ENCODE measurements around the gene SLC27A4. TPM values are rescaled to one million over a fixed set of nuclear protein-coding genes. Genes with fewer than 3 reads are reported as not detected.

SLC27A4 gene
- polyA plus RNA-seq, 4 donors, result 17.3 to 24.0 (median 18.2) TPM

DNA sequence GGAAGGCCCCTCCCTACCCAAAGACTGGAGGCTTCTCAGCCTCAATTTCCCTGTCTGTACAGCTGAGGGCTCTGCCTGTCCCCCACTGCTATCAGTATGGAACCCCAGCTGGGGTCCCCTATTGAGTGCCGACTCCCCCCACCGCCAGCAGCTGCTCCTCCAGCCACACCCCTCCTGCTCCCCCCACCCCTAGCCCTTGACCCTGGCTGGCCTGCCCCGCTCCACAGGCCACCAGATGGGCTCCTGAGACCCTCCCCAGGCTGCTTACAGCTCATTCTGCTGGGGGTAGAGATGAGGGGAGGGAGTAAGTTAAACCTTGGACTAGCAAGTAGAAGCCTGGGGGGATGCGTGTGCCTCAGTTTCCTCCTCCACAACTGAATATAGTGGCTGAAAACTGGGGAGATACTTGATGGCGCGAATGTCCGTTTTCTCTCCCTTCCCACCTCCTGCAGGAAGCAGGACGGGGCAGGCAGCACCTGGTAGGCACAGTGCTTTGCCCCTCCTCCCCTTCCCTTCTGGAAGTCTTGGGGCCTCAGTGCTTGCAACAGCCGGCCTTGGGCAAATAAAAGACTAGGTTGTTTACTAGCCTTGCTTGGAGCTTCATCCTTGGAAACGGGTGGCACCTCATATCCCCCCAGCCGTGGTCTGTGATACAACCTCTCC lies 50.0 kb downstream of the SLC27A4 start:
- DNase-seq (ENCODE audit: low read depth in 4 of 4, low spot score in 3 of 4), result no peak

DNA sequence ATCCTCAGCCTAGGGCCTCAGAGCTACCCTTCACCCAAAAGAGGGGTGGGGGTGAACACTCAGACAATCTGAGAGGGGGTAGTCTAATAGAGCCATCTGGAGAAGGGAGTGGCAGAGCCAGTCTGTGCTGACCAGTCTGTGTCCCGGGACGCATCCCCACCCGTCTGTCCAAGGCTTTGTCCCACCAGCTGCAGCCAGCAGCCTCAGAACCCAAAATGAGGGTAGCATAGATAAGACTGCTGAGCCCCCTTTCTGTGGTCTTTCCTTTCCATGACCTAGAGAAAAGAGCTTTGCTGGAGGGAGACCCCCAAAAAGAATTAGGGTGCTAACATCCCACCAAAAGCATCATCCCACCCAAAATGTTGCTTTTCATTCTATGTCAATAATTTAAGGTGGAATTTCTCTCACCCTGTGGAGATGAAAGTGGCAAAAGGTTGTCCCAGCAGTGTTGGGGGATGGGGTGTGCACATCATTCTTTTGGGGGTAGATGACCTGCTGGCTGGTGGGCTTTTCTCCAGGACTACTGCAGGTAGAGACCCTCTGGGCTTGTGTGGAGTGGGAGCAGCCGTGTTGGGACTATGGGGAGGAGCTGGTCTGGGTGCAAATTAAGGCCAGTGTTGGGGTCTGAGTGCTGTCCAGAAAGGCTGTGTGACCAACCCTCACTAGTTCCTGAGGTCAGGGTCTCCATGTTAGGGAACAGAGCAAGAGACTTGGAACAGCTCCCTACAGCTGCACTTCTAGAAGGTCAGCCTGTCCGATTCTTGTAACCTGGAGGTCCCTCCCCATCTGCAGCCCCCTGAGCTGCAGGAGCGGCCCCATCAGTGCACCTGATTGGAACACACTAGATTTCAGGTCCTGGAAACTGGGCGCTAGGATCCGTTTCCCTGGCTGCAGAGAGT lies 50.7 kb downstream of the SLC27A4 start:
- DNase-seq (ENCODE audit: low read depth in 4 of 4, low spot score in 3 of 4), result no peak

- no peak for DNase-seq (ENCODE audit: low read depth in 4 of 4, low spot score in 3 of 4)
These were observed 51.6 kb downstream of the SLC27A4 start for GRCh38 chr9:128391956-128392301.

DNA sequence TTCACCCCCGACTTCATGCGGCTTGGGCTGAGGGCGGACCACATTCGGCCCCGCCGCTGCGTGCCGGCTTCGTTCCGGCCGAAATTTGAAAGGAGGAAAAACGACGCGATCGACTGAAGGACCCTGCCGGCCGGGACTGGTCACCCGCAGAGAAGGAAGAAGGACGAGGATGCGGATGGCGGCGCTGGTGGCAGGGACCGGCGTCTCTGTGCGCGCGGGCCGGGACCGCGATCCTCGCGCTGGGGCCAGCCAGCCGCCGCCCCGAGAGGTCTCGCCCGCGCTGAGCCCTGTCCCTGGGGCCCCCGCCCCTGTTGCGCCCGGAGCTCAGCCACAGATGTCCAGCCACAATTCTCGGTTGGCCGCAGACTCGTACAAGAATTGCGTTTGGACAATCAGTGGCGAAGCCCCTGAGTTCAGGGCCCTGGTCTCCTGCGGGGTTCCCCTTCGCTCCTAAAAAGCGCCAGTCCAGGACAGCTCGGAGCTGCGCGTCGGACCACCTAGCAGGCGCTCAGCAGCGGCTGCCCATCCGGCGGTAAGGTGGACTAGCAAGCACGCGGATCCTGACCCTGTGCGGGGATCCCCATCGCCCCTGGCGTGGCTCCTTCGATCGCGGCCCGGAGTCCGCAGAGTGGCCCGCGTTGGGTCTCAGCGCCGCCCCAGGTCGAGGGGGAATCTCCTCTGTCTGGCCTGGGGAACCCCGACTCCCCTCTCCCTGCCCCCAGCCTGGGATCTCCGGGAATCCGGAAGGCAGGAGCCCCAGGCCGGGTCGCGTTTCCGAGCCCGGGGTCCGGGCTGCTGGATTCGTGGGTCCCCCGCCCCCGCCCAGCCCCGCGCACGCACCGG lies 52.2 kb downstream of the SLC27A4 start:
- DNase-seq (ENCODE audit: low read depth in 4 of 4, low spot score in 3 of 4), result no peak

- DNase-seq (ENCODE audit: low read depth in 4 of 4, low spot score in 3 of 4), result no peak
These were observed 52.9 kb downstream of the SLC27A4 start for GRCh38 chr9:128393145-128393775.

- DNase-seq (ENCODE audit: low read depth in 4 of 4, low spot score in 3 of 4), result no peak
These were observed 53.6 kb downstream of the SLC27A4 start for GRCh38 chr9:128393970-128394369.

DNA sequence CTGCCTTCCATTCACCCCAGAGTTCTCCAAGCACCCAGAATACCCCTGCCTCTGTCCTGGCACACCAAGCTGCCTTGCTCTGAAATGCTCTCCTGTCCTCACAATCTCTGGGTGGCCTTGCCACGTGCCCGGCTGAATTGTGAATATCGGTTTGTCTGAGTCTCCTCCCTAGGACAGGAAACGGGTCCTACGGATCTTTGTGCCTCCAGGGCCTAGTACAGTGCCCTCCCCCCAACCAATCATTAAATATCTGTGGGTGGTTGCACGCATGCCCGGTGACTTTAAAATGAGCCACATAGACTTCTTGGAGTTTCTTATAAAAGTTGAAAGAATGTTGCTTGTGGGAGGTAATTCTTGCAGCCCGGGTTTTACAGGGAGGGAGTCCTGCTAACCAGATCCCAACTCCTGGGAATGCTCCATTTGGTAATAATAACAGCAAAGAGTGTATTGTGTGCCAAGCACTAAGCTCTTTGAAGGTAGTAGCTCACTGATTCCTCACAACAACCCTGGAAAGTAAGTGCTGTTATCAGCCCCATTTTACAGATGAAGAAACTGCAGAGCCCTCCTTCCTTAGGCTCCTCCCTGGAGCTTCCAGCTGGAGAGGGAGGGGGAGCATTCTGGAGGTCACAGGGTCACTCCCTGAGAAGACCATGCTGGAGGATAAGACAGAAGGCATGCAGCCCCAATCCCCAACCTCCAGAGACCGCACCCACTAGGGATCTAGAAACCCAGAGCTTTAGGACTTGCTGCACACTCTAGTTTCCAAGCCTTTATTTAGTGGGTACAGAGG lies 54.2 kb downstream of the SLC27A4 start:
- DNase-seq (ENCODE audit: low read depth in 4 of 4, low spot score in 3 of 4), result no peak

DNA sequence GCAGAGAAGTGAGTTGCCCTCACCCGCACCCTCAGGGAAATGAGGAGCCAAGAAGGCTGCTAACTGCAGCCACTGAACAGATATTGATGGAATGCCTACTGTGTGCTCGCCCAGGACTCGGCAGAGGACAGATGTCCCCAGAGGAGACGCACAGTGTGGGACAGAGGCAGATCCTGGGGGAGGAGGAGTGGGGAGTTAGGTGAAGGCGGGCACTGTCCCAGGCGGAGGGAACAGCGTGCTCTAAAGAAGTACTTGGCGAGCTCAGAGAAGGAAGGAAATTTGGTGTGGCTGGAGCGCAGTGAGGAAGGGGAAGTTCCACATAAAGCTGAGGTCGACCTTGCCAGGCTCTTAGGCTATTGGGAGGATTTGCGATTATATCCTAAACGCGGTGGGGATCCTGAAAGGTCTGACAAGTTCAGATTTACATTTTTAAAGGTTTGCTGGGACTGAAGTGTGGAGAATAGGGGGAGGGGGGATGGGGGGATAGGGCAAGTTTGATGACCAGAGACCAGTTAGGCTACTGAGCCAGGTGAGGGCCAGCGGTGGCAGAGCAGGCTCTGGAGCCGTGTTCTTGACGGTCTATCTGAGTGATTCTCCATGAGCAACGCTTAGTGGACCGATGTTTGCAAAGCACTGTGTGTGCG lies 56.8 kb downstream of the SLC27A4 start:
- no peak for DNase-seq (ENCODE audit: low read depth in 4 of 4, low spot score in 3 of 4)

DNA sequence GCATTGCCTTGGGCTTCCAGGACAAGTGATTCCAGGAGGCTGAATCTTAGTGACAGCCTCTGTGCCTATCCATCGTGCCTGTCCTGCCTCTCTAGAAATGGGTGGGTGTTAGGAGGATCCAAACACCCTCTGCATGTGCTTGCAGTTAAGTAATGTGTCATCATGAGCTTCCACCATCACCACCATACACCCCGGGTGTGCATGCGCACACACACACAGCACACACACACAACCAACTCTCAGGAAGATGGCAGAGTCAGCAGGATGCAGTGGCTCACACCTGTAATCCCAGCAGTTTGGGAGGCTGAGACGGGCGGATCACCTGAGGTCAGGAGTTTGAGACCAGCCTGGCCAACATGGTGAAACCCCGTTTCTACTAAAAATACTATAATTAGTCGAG lies 57.5 kb downstream of the SLC27A4 start:
- DNase-seq (ENCODE audit: low read depth in 4 of 4, low spot score in 3 of 4), result no peak

- DNase-seq (ENCODE audit: low read depth in 4 of 4, low spot score in 3 of 4), result no peak
These were observed 59.5 kb downstream of the SLC27A4 start for GRCh38 chr9:128399861-128400260.

GRCh38 chr9:128404560-128404959 lies 64.2 kb downstream of the SLC27A4 start:
- no peak for DNase-seq (ENCODE audit: low read depth in 4 of 4, low spot score in 3 of 4)

GRCh38 chr9:128405077-128405779 lies 64.9 kb downstream of the SLC27A4 start:
- no peak for DNase-seq (ENCODE audit: low read depth in 4 of 4, low spot score in 3 of 4)

- no peak for DNase-seq (ENCODE audit: low read depth in 4 of 4, low spot score in 3 of 4)
These were observed 65.4 kb downstream of the SLC27A4 start for GRCh38 chr9:128405780-128406171.

- DNase-seq (ENCODE audit: low read depth in 4 of 4, low spot score in 3 of 4), result no peak
These were observed 66.6 kb downstream of the SLC27A4 start for GRCh38 chr9:128406848-128407391.

DNA sequence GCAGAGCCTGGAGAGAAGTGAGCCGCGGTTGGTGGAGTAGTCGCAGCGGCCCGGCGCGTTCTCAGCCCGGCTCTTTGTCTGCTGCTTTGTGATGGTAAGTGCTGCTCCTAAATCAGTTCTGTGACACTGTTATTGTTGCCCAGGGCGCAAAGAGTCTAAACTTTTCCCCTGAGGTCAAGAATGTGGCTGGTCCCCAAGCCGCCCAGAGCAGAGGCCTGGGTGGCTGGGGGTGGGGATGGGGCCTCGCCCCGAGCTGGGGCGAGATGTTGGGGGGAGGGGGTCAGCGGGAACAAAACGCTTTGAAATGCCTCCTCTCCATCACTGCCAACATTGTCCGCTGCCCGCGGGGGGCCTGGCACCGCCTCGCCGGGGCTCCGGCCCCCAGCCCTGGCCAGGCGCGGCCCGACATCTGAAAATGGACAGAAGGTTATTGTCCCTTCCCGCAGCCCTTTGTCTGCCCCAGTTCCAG lies 68.7 kb downstream of the SLC27A4 start:
- no peak for DNase-seq (ENCODE audit: low read depth in 4 of 4, low spot score in 3 of 4)

GRCh38 chr9:128409450-128409849 lies 69.1 kb downstream of the SLC27A4 start:
- no peak for DNase-seq (ENCODE audit: low read depth in 4 of 4, low spot score in 3 of 4)

- DNase-seq (ENCODE audit: low read depth in 4 of 4, low spot score in 3 of 4), result no peak
These were observed 69.7 kb downstream of the SLC27A4 start for GRCh38 chr9:128409978-128410377.
